Endothelial cell of umbilical vein (primary cell): Measurements from ENCODE around the gene SMTNL1. TPM values are rescaled to one million over a fixed set of nuclear protein-coding genes. Genes with fewer than 3 reads are reported as not detected.

Experiments
- BruUV-seq: library from RNA; stranded (reverse); fragments of 400-500 nt; replicated peaks from 2 replicates; lab custom pipeline; 2021; lab: Mats Ljungman, UMichigan
- CTCF ChIA-PET: fragments of 300-600, 350-600 bp; sonication (Branson Sonifier 250); formaldehyde crosslinking; loops from one replicate; lab custom pipeline; 2021; ENCODE audit warnings: antibody characterized with exemption, inconsistent platforms; lab: Charles Lee
- POLR2A ChIA-PET: fragments of 300-600, 350-600 bp; sonication (Branson Sonifier 250); formaldehyde crosslinking; loops from one replicate; lab custom pipeline; 2021; ENCODE audit warnings: antibody characterized with exemption, inconsistent platforms; lab: Charles Lee
- DNase-seq: peaks from one replicate; pipeline ENCODE4 v3.0.0-alpha.2; 2011; ENCODE audit warnings: low read depth, low spot score
- FAIRE-seq: peaks from 2 replicates; lab custom pipeline; 2011; peaks lifted over from hg19 to GRCh38; lab: Jason Lieb, UNC
- H2AFZ ChIP-seq: 2 replicates; pipeline ENCODE4 v1.6.0; 2012; ENCODE audit warnings: low read depth, low read length, control low read depth, inconsistent platforms
- H3K27ac ChIP-seq: 2 replicates; pipeline ENCODE4 v1.5.1; 2011; ENCODE audit warnings: low read depth, mild to moderate bottlenecking, control low read depth, low read length, moderate library complexity; ENCODE audit not compliant: insufficient read depth
- H3K27me3 ChIP-seq, 2 experiments: 2 replicates each; pipeline versions ENCODE4 v1.6.0 to v1.6.1; 2011; ENCODE audit warnings: low read length in 2 of 2, mixed read lengths in 1 of 2; ENCODE audit not compliant: control insufficient read depth in 2 of 2, insufficient read depth in 2 of 2
- H3K36me3 ChIP-seq, 2 experiments: 2 replicates in 1 of 2; 3 replicates in 1 of 2; pipeline ENCODE4 v1.5.1; 2011; ENCODE audit warnings: low read length in 2 of 2, mild to moderate bottlenecking in 1 of 2, moderate library complexity in 1 of 2; ENCODE audit not compliant: control insufficient read depth in 2 of 2, insufficient read depth in 2 of 2; ENCODE audit errors: extremely low read depth in 1 of 2
- H3K4me1 ChIP-seq: 3 replicates; pipeline ENCODE4 v1.5.1; 2011; ENCODE audit warnings: mild to moderate bottlenecking, low read length; ENCODE audit not compliant: control insufficient read depth, insufficient read depth; ENCODE audit errors: extremely low read depth
- H3K4me2 ChIP-seq: 2 replicates; pipeline ENCODE4 v1.6.1; 2011; ENCODE audit warnings: low read length, control low read depth, mixed read lengths; ENCODE audit not compliant: insufficient read depth
- H3K4me3 ChIP-seq, 3 experiments: fragments of 200-600 bp in 1 of 3; sonication (generic), shearing (Covaris generic) in 1 of 3; replicated peaks in 1 of 3; 2 replicates each; pipeline ENCODE4 v1.5.1; 2011 to 2016; ENCODE audit warnings: control low read depth in 3 of 3, low read length in 3 of 3, mild to moderate bottlenecking in 2 of 3, inconsistent platforms in 1 of 3, low read depth in 1 of 3, moderate library complexity in 1 of 3; ENCODE audit not compliant: insufficient read depth in 1 of 3
- H3K79me2 ChIP-seq: 2 replicates; pipeline ENCODE4 v1.6.0; 2012; ENCODE audit warnings: low read length, inconsistent platforms; ENCODE audit not compliant: control insufficient read depth, insufficient read depth
- H3K9ac ChIP-seq: replicated peaks from 2 replicates; pipeline ENCODE3; 2011; ENCODE audit warnings: low read length, control low read depth; ENCODE audit not compliant: insufficient read depth; ENCODE audit errors: extremely low read depth
- H3K9me1 ChIP-seq: replicated peaks from 3 replicates; pipeline ENCODE4 v1.6.0; 2011; ENCODE audit warnings: mild to moderate bottlenecking, low read length; ENCODE audit not compliant: control insufficient read depth, insufficient read depth; ENCODE audit errors: extremely low read depth
- H3K9me3 ChIP-seq: replicated peaks from 2 replicates; pipeline ENCODE4 v1.5.1; 2012; ENCODE audit warnings: low read length, inconsistent platforms; ENCODE audit not compliant: control insufficient read depth, insufficient read depth
- H4K20me1 ChIP-seq: replicated peaks from 2 replicates; pipeline ENCODE3; 2011; ENCODE audit warnings: mild to moderate bottlenecking, low read length; ENCODE audit not compliant: control insufficient read depth, insufficient read depth; ENCODE audit errors: extremely low read depth
- EZH2 ChIP-seq: IDR thresholded peaks from 2 replicates; pipeline ENCODE4 v1.6.1; 2012; ENCODE audit warnings: borderline replicate concordance, low read depth, mild to moderate bottlenecking, moderate library complexity, low read length, inconsistent platforms; ENCODE audit not compliant: severe bottlenecking
- FOS ChIP-seq: IDR thresholded peaks from 2 replicates; pipeline ENCODE4 v1.6.1; 2011; ENCODE audit warnings: mild to moderate bottlenecking, low read length, moderate library complexity, borderline replicate concordance; ENCODE audit not compliant: insufficient read depth
- GATA2 ChIP-seq: IDR thresholded peaks from 2 replicates; pipeline ENCODE4 v1.7.0; 2011; ENCODE audit warnings: low read depth, mild to moderate bottlenecking, moderate library complexity, mixed read lengths, low read length; ENCODE audit not compliant: insufficient read length, insufficient read depth
- JUN ChIP-seq: IDR thresholded peaks from 2 replicates; pipeline ENCODE4 v1.6.1; 2011; ENCODE audit warnings: borderline replicate concordance, low read depth; ENCODE audit not compliant: insufficient read length, insufficient read depth
- MYC ChIP-seq: IDR thresholded peaks from one replicate; pipeline ENCODE4 v1.6.1; 2011; ENCODE audit warnings: mild to moderate bottlenecking, low read depth, low read length
- POLR2A ChIP-seq: IDR thresholded peaks from 2 replicates; pipeline ENCODE4 v1.6.1; 2012; ENCODE audit warnings: low read depth, mild to moderate bottlenecking, control low read depth, low read length
- POLR2AphosphoS5 ChIP-seq: IDR thresholded peaks from 2 replicates; pipeline ENCODE4 v1.6.1; 2012; ENCODE audit warnings: low read depth, mild to moderate bottlenecking, control low read depth, low read length, moderate library complexity; ENCODE audit not compliant: insufficient read depth
- dilution Hi-C: fragments of 300-500 bp; cut with MboI; formaldehyde crosslinking; loops from one replicate; pipeline ENCODE4 v1.15.0; 2019; ENCODE audit warnings: low sequenced_read_pairs; ENCODE audit not compliant: extremely low pct_ligation_motif_present
- intact Hi-C: fragments of 100-400 bp; cut with micrococcal nuclease; formaldehyde crosslinking; loops from one replicate; pipeline ENCODE4 v1.10.0; 2022
- polyA plus RNA-seq, 4 experiments: library from polyadenylated mRNA; depleted of rRNA in 3 of 4; stranded (reverse) in 3 of 4; unstranded in 1 of 4; fragments of >200 nt; gene quantifications; 2 replicates each; pipeline versions ENCODE4 v1.2.1 to v1.2.3, GENCODE V29; 2011 to 2012; ENCODE audit warnings: missing spikeins in 1 of 4
- total RNA-seq: library from RNA; stranded (reverse); gene quantifications from 2 replicates; pipeline ENCODE4 v1.2.3, GENCODE V29; 2021
- TF ChIP-seq, protein P1 (sequence below), 2 donors: IDR thresholded peaks; 1 replicate in 1 of 2; 2 replicates in 1 of 2; pipeline ENCODE4 v1.5.1; 2011; ENCODE audit warnings: low read length in 2 of 2, mild to moderate bottlenecking in 2 of 2, moderate library complexity in 2 of 2, control low read depth in 1 of 2, inconsistent platforms in 1 of 2, low read depth in 1 of 2; ENCODE audit not compliant: insufficient read depth in 1 of 2; ENCODE audit errors: extremely low read depth in 1 of 2
- TF ChIP-seq, protein P2 (sequence below): IDR thresholded peaks from 2 replicates; pipeline ENCODE4 v1.6.1; 2011; ENCODE audit not compliant: insufficient read depth, insufficient read length

The SMTNL1 gene
- total and polyA plus RNA-seq, 2 donors (not counting 3 experiments of a cell fraction or from before 2014, with no cell fraction given), result not detected

DNA sequence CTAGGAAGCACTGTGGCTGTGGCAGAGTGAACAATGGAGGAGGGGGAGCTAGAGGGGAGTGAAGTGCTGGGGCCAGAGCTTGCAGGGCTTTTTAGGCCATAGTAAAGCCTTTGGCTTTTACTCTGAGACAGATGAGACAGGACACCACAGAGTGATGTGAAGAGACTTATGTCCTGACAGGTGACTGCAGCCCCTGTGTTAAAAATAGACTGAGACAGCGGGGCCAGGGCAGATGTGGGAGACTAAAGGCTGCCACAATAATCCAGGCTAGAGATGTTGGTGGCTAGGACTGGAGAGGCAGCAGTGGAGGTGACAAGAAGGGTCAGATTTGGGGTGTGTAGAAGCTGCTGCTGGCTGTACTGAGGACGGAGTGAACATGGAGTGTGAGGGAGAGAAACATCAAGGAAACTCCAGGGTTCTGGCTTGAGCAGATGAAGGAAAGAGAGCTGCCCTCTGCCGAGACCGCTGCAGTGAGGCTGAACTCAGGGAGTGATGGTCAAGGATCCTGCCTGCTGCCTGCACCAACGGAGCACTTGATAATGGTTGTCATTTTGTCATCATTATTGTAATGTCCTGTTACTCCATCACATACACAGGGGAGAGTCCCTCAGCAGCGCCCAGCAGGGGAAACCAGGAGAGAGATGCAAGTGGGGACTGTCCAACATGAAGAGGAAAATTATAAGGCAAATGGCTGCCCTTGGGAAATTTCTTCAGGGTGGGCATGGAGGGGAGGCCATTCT lies 49.3 kb upstream of the SMTNL1 start:
- BruUV-seq, result no TSS peak
- Histone ChIP-seq H3K36me3 (peaks cover 0 to 2% of the 10 kb centered on the region in 2 experiments), H2AFZ (no peak overlapping the region), H3K27me3 (no peaks in the 10 kb centered on the region), H3K79me2 (no peaks in the 10 kb centered on the region), H3K9ac (no peak overlapping the region), H3K4me2 (no peak overlapping the region), H3K9me1 (no peaks in the 10 kb centered on the region), H3K9me3 (no peaks in the 10 kb centered on the region), H3K27ac (no peak overlapping the region), H3K4me1 (peaks cover 3% of the 10 kb centered on the region), H3K4me3 (no peak overlapping the region), H4K20me1 (no peaks in the 10 kb centered on the region)
- POLR2A ChIA-PET, result no interaction called here
- intact Hi-C loops (no loop called here), dilution Hi-C loops (no loop called here)
- DNase-seq (no peak), FAIRE-seq (no peak)
- TF ChIP-seq FOS (no peak), POLR2AphosphoS5 (no peak), GATA2 (no peak), EZH2 (no peak), JUN (no peak), POLR2A (no peak), MYC (no peak)
- TF ChIP-seq, protein P1, sequence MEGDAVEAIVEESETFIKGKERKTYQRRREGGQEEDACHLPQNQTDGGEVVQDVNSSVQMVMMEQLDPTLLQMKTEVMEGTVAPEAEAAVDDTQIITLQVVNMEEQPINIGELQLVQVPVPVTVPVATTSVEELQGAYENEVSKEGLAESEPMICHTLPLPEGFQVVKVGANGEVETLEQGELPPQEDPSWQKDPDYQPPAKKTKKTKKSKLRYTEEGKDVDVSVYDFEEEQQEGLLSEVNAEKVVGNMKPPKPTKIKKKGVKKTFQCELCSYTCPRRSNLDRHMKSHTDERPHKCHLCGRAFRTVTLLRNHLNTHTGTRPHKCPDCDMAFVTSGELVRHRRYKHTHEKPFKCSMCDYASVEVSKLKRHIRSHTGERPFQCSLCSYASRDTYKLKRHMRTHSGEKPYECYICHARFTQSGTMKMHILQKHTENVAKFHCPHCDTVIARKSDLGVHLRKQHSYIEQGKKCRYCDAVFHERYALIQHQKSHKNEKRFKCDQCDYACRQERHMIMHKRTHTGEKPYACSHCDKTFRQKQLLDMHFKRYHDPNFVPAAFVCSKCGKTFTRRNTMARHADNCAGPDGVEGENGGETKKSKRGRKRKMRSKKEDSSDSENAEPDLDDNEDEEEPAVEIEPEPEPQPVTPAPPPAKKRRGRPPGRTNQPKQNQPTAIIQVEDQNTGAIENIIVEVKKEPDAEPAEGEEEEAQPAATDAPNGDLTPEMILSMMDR (IDR thresholded peaks at IDR 0.05; ENCODE audit: extremely low read depth in 1 of 2, insufficient read depth in 1 of 2, low read depth in 1 of 2, low read length in 2 of 2), result no peak
- TF ChIP-seq, protein P2, sequence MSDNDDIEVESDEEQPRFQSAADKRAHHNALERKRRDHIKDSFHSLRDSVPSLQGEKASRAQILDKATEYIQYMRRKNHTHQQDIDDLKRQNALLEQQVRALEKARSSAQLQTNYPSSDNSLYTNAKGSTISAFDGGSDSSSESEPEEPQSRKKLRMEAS, result no peak
- CTCF ChIA-PET, result interaction anchor here (0.8 to 8.6 kb wide), 3 partner anchors 12 to 39 kb away, joined by 3 to 316 read pairs (median 5); partner anchors contain the start of gene TIMM10
